IMR-90 (cell line): ENCODE measurements around the gene PDCD1. TPM values are rescaled to one million over a fixed set of nuclear protein-coding genes. Genes with fewer than 3 reads are reported as not detected.
"Not testable (repeated sequence)": the region's sequence is repeated elsewhere in the genome, so short reads cannot be mapped to it uniquely, and the experiment has no call there.

Source experiments
- ATAC-seq: fragments of 200-7000 bp; cut with Tn5 transposase; 2 replicates; pipeline ENCODE4 v1.9.1; 2020; ENCODE audit warnings: low read depth, mild to moderate bottlenecking, moderate library complexity
- BruUV-seq: library from RNA; stranded (reverse); fragments of 400-500 nt; replicated peaks from 2 replicates; lab custom pipeline; 2021; lab: Mats Ljungman, UMichigan
- CTCF ChIA-PET: fragments of 300-600 bp; formaldehyde crosslinking; extraction: SDS; loops from one replicate; lab custom pipeline; 2021; ENCODE audit warnings: antibody characterized with exemption; lab: Yijun Ruan, JAX
- POLR2A ChIA-PET: fragments of 300-600 bp; sonication (Branson Sonifier 250); formaldehyde crosslinking; loops from one replicate; lab custom pipeline; 2022; ENCODE audit warnings: antibody characterized with exemption; ENCODE audit not compliant: unreplicated experiment; lab: Charles Lee
- DNase-seq: peaks from one replicate; pipeline ENCODE4 v3.0.0; 2013
- H2AFZ ChIP-seq: replicated peaks from 2 replicates; pipeline ENCODE3; 2013; ENCODE audit warnings: low read length, mild to moderate bottlenecking; ENCODE audit not compliant: poor library complexity
- H2AK5ac ChIP-seq: 2 replicates; pipeline ENCODE4 v1.6.1; 2013; ENCODE audit warnings: low read depth, low read length, inconsistent platforms
- H2AK9ac ChIP-seq: replicated peaks from 2 replicates; pipeline ENCODE3; 2013; ENCODE audit warnings: mild to moderate bottlenecking, low read depth, low read length, moderate library complexity; ENCODE audit not compliant: poor library complexity
- H2BK120ac ChIP-seq: 2 replicates; pipeline ENCODE4 v1.6.1; 2013; ENCODE audit warnings: low read depth, low read length, inconsistent platforms
- H2BK15ac ChIP-seq: 3 replicates; pipeline ENCODE4 v1.6.1; 2013; ENCODE audit warnings: low read depth, low read length, inconsistent platforms
- H2BK20ac ChIP-seq: 2 replicates; pipeline ENCODE4 v1.6.1; 2013; ENCODE audit warnings: low read depth, mild to moderate bottlenecking, inconsistent platforms, low read length, moderate library complexity
- H2BK5ac ChIP-seq: 2 replicates; pipeline ENCODE4 v1.6.1; 2013; ENCODE audit warnings: mild to moderate bottlenecking, low read depth, low read length, inconsistent platforms; ENCODE audit not compliant: poor library complexity, severe bottlenecking
- H3K14ac ChIP-seq: replicated peaks from 2 replicates; pipeline ENCODE4 v1.6.1; 2013; ENCODE audit warnings: low read depth, low read length, inconsistent platforms
- H3K18ac ChIP-seq: 2 replicates; pipeline ENCODE4 v1.6.1; 2013; ENCODE audit warnings: low read depth, low read length, control low read depth
- H3K23ac ChIP-seq: 2 replicates; pipeline ENCODE4 v1.6.1; 2013; ENCODE audit warnings: low read depth, low read length, inconsistent platforms
- H3K27ac ChIP-seq: 2 replicates; pipeline ENCODE4 v1.5.1; 2013; ENCODE audit warnings: mild to moderate bottlenecking, control low read depth, low read length; ENCODE audit not compliant: insufficient read depth
- H3K27me3 ChIP-seq: 2 replicates; pipeline ENCODE4 v1.6.1; 2013; ENCODE audit warnings: low read length; ENCODE audit not compliant: control insufficient read depth, insufficient read depth
- H3K36me3 ChIP-seq: 2 replicates; pipeline ENCODE4 v1.6.1; 2013; ENCODE audit warnings: low read length, mixed read lengths; ENCODE audit not compliant: control insufficient read depth, insufficient read depth
- H3K4ac ChIP-seq: 2 replicates; pipeline ENCODE4 v1.6.1; 2013; ENCODE audit warnings: low read depth, low read length, inconsistent platforms
- H3K4me1 ChIP-seq: 2 replicates; pipeline ENCODE4 v1.6.1; 2013; ENCODE audit warnings: low read length, mixed read lengths; ENCODE audit not compliant: control insufficient read depth, insufficient read depth
- H3K4me2 ChIP-seq: 2 replicates; pipeline ENCODE4 v1.6.1; 2013; ENCODE audit warnings: low read depth, mild to moderate bottlenecking, control low read depth, low read length, moderate library complexity
- H3K4me3 ChIP-seq: 2 replicates; pipeline ENCODE4 v1.5.1; 2013; ENCODE audit warnings: low read depth, mild to moderate bottlenecking, control low read depth, low read length, moderate library complexity; ENCODE audit not compliant: insufficient read depth
- H3K56ac ChIP-seq: 2 replicates; pipeline ENCODE4 v1.6.1; 2013; ENCODE audit warnings: low read length, inconsistent platforms; ENCODE audit not compliant: insufficient read depth; ENCODE audit errors: extremely low read depth
- H3K79me1 ChIP-seq, 2 experiments: 2 replicates each; pipeline ENCODE4 v1.6.1; 2013; ENCODE audit warnings: low read length in 2 of 2, inconsistent platforms in 1 of 2, low read depth in 1 of 2
- H3K9ac ChIP-seq: 2 replicates; pipeline ENCODE4 v1.6.1; 2013; ENCODE audit warnings: low read depth, low read length, control low read depth
- H3K9me1 ChIP-seq: 2 replicates; pipeline ENCODE4 v1.6.1; 2013; ENCODE audit warnings: low read length, inconsistent platforms; ENCODE audit not compliant: insufficient read depth
- H3K9me3 ChIP-seq: 2 replicates; pipeline ENCODE4 v1.6.1; 2013; ENCODE audit warnings: low read length; ENCODE audit not compliant: control insufficient read depth, insufficient read depth
- H4K20me1 ChIP-seq: 2 replicates; pipeline ENCODE4 v1.6.1; 2013; ENCODE audit warnings: low read length, inconsistent platforms; ENCODE audit not compliant: insufficient read depth
- H4K5ac ChIP-seq: 2 replicates; pipeline ENCODE4 v1.6.1; 2013; ENCODE audit warnings: mild to moderate bottlenecking, low read depth, low read length, control low read depth
- H4K8ac ChIP-seq, 2 experiments: 2 replicates each; pipeline ENCODE4 v1.6.1; 2013; ENCODE audit warnings: low read depth in 2 of 2, low read length in 2 of 2, control low read depth in 1 of 2, inconsistent platforms in 1 of 2
- H4K91ac ChIP-seq: 2 replicates; pipeline ENCODE4 v1.6.1; 2013; ENCODE audit warnings: low read depth, low read length, inconsistent platforms; ENCODE audit not compliant: insufficient read depth
- WGBS, 2 experiments: methylation state at CpG; one replicate each; pipeline versions ENCODE4 v1.1.5 to v1.1.7; 2013; ENCODE audit warnings: missing lambda C conversion rate in 2 of 2; ENCODE audit not compliant: insufficient read length in 1 of 2; ENCODE audit errors: extremely low coverage in 2 of 2; 5-methylcytosine and 5-hydroxymethylcytosine counted together
- dilution Hi-C: fragments of 300-500 bp; cut with HindIII; formaldehyde crosslinking; loops from one replicate; pipeline ENCODE4 v1.14.3; 2018; ENCODE audit warnings: low sequenced_read_pairs; ENCODE audit not compliant: unreplicated experiment
- in situ Hi-C: fragments of 300-500 bp; cut with MboI; formaldehyde crosslinking; loops from 3 replicates; pipeline ENCODE4 v1.14.3; 2019; ENCODE audit warnings: low sequenced_read_pairs, inconsistent platforms, mixed read lengths
- intact Hi-C: fragments of 100-400 bp; cut with micrococcal nuclease; formaldehyde crosslinking; loops from 2 replicates; pipeline ENCODE4 v1.10.0; 2022
- polyA plus RNA-seq, 3 experiments: library from polyadenylated mRNA; depleted of rRNA; stranded (reverse); fragments of >200 nt; gene quantifications; 2 replicates each; pipeline ENCODE4 v1.2.3, GENCODE V29; 2012; ENCODE audit warnings: low replicate concordance in 1 of 3
- total RNA-seq: library from RNA; depleted of rRNA; stranded (reverse); fragments of >200 nt; gene quantifications from 2 replicates; pipeline ENCODE4 v1.2.3, GENCODE V29; 2012

The PDCD1 gene
- total and polyA plus RNA-seq, 2 of the 4 experiments (the other 2 are of a cell fraction) = not detected

DNA sequence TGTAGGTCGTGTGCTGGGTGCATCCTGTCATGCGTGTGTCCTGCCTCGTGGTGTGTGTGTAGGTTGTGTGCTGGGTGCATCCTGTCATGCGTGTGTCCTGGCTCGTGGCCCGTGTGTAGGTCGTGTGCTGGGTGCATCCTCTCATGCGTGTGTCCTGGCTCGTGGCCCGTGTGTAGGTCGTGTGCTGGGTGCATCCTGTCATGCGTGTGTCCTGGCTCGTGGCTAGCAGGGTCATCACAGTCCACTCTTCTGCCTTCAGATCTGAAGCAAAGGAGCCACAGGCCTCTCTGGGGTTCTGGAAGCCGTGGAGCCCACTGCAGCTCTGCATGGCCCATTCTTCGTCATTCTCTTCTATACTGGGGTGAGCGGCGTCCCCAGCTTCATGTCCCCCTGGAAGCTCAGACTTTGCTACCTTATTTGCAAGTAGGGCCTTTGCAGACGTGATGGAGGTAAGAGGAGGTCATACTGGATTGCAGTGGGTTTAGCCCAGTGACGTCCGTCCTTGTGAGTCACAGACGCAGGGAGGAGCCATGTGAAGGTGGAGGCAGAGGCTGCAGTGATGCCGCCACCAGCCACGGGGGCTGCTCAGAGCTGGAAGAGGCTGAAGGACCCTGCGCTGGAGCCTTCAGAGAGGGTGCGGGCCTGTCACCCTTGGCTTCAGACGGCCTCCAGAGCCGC, 38.6 kb downstream of the PDCD1 start:
- H2AK5ac ChIP-seq, H3K18ac ChIP-seq, H3K36me3 ChIP-seq, dilution Hi-C loops, ATAC-seq, H2BK15ac ChIP-seq, H2AK9ac ChIP-seq, H3K79me1 ChIP-seq, H3K4me3 ChIP-seq, H2BK120ac ChIP-seq, H2BK5ac ChIP-seq, H3K23ac ChIP-seq, H2BK20ac ChIP-seq, CTCF ChIA-PET, intact Hi-C loops, H3K4ac ChIP-seq, H3K4me1 ChIP-seq, in situ Hi-C loops, H4K91ac ChIP-seq, H3K14ac ChIP-seq, H3K9me1 ChIP-seq, H3K4me2 ChIP-seq, H4K5ac ChIP-seq, H3K9ac ChIP-seq, H4K20me1 ChIP-seq, H4K8ac ChIP-seq, BruUV-seq, H3K56ac ChIP-seq, POLR2A ChIA-PET, H2AFZ ChIP-seq, H3K27ac ChIP-seq, H3K9me3 ChIP-seq, DNase-seq: not testable (repeated sequence)
- peaks cover 15% of the 10 kb centered on the region; the same call in 1 of the 2 replicates for H3K27me3 ChIP-seq
- 73% methylated on average over 14 of the region's 27 CpGs; no CpG with 5 or more reads in 1 of the 2 experiments for WGBS, 2 experiments
